SK-N-SH (cell line): ENCODE data around the gene CD40LG. TPM values are rescaled to one million over a fixed set of nuclear protein-coding genes. Genes with fewer than 3 reads are reported as not detected.
A peak's percentile ranks its signal among the peaks of the same experiment; 100 is the strongest.

Experiments used
- CTCF ChIA-PET: fragments of 300-600, 350-600 bp; formaldehyde crosslinking; extraction: SDS; loops from one replicate; lab custom pipeline; 2021; lab: Yijun Ruan, JAX
- POLR2A ChIA-PET: fragments of 350-600 bp; sonication (Branson Sonifier 250); formaldehyde crosslinking; extraction: SDS; loops from one replicate; lab custom pipeline; 2020; ENCODE audit warnings: antibody characterized with exemption, inconsistent platforms; lab: Yijun Ruan, JAX
- DNase-seq: peaks from one replicate; pipeline ENCODE4 v3.0.0; 2012
- H2AFZ ChIP-seq: fragments of 200-600 bp; sonication (generic); 2 replicates; pipeline ENCODE4 v1.8.1; 2016; ENCODE audit warnings: antibody characterized with exemption, mild to moderate bottlenecking, low read depth
- H3F3A ChIP-seq: fragments of 200-600 bp; sonication (generic); replicated peaks from 2 replicates; pipeline ENCODE3; 2016; ENCODE audit warnings: antibody characterized with exemption, mild to moderate bottlenecking; ENCODE audit not compliant: insufficient read depth
- H3K27ac ChIP-seq, 2 experiments: fragments of 200-500 bp in 1 of 2; fragments of 200-600 bp in 1 of 2; sonication (Bioruptor generic) in 1 of 2; sonication (generic), shearing (Covaris generic) in 1 of 2; 2 replicates each; pipeline versions ENCODE4 v1.5.1 to v1.6.1; 2014 to 2016; ENCODE audit warnings: low read depth in 2 of 2, inconsistent platforms in 1 of 2, low read length in 1 of 2, mild to moderate bottlenecking in 1 of 2, mixed read lengths in 1 of 2
- H3K27me3 ChIP-seq: fragments of 200-600 bp; sonication (generic), shearing (Covaris generic); 2 replicates; pipeline ENCODE4 v1.6.1; 2016; ENCODE audit warnings: mixed run types; ENCODE audit not compliant: insufficient read depth
- H3K36me3 ChIP-seq, 2 experiments: fragments of 200-500 bp in 1 of 2; fragments of 200-600 bp in 1 of 2; sonication (Bioruptor generic) in 1 of 2; sonication (generic) in 1 of 2; replicated peaks in 1 of 2; 2 replicates each; pipeline versions ENCODE3 to v1.5.1; 2014 to 2016; ENCODE audit warnings: low read length in 1 of 2, mild to moderate bottlenecking in 1 of 2; ENCODE audit not compliant: insufficient read depth in 2 of 2, control insufficient read depth in 1 of 2
- H3K4me1 ChIP-seq, 2 experiments: fragments of 200-500 bp in 1 of 2; fragments of 200-600 bp in 1 of 2; sonication (Bioruptor generic) in 1 of 2; sonication (generic), shearing (Covaris generic) in 1 of 2; 2 replicates each; pipeline versions ENCODE4 v1.5.1 to v1.6.1; 2014 to 2016; ENCODE audit warnings: low read depth in 1 of 2, low read length in 1 of 2, mixed run types in 1 of 2; ENCODE audit not compliant: insufficient read depth in 2 of 2, control insufficient read depth in 1 of 2
- H3K4me2 ChIP-seq: fragments of 200-600 bp; sonication (generic), shearing (Covaris generic); 2 replicates; pipeline ENCODE4 v1.6.1; 2017; ENCODE audit warnings: mixed run types
- H3K4me3 ChIP-seq, 2 experiments: fragments of 200-500 bp in 1 of 2; fragments of 200-600 bp in 1 of 2; sonication (Bioruptor generic) in 1 of 2; sonication (generic), shearing (Covaris generic) in 1 of 2; 2 replicates each; pipeline versions ENCODE4 v1.5.1 to v1.8.1; 2014 to 2016; ENCODE audit warnings: low read depth in 2 of 2, inconsistent platforms in 1 of 2, low read length in 1 of 2, mild to moderate bottlenecking in 1 of 2, mixed read lengths in 1 of 2, moderate library complexity in 1 of 2
- H3K79me2 ChIP-seq: fragments of 200-600 bp; sonication (generic); 2 replicates; pipeline ENCODE4 v1.8.1; 2017; ENCODE audit warnings: mild to moderate bottlenecking; ENCODE audit not compliant: insufficient read depth
- H3K9ac ChIP-seq: fragments of 200-600 bp; sonication (generic); 2 replicates; pipeline ENCODE4 v1.6.1; 2017; ENCODE audit warnings: mixed run types
- H3K9me2 ChIP-seq: fragments of 200-600 bp; sonication (generic); 2 replicates; pipeline ENCODE4 v1.6.1; 2017; ENCODE audit warnings: mixed run types
- H3K9me3 ChIP-seq: fragments of 200-600 bp; sonication (generic); 2 replicates; pipeline ENCODE4 v1.6.1; 2017; ENCODE audit warnings: mixed run types, mild to moderate bottlenecking, moderate library complexity
- H4K20me1 ChIP-seq: fragments of 200-600 bp; sonication (generic); 2 replicates; pipeline ENCODE4 v1.6.1; 2017; ENCODE audit warnings: mild to moderate bottlenecking, mixed run types; ENCODE audit not compliant: insufficient read depth
- MXI1 ChIP-seq: IDR thresholded peaks from 2 replicates; pipeline ENCODE4 v1.6.1; 2012; ENCODE audit warnings: mild to moderate bottlenecking, low read depth, low read length, improper control_type of control experiment
- NFIC ChIP-seq: IDR thresholded peaks from 2 replicates; pipeline ENCODE4 v1.4.0; 2012; ENCODE audit warnings: borderline replicate concordance
- NRF1 ChIP-seq: IDR thresholded peaks from 2 replicates; pipeline ENCODE4 v1.6.1; 2012; ENCODE audit warnings: low read depth, mild to moderate bottlenecking, low read length
- RAD21 ChIP-seq: IDR thresholded peaks from 2 replicates; pipeline ENCODE4 v1.6.1; 2012; ENCODE audit warnings: mild to moderate bottlenecking, low read length
- SMC3 ChIP-seq: IDR thresholded peaks from 2 replicates; pipeline ENCODE4 v1.6.1; 2012; ENCODE audit warnings: low read depth, low read length, improper control_type of control experiment
- TCF12 ChIP-seq: IDR thresholded peaks from 2 replicates; pipeline ENCODE4 v1.4.0; 2012
- YY1 ChIP-seq: IDR thresholded peaks from 2 replicates; pipeline ENCODE4 v1.4.0; 2012; ENCODE audit warnings: low read depth, mild to moderate bottlenecking
- WGBS: methylation state at CpG from one replicate; pipeline ENCODE4 v1.1.6; 2017; ENCODE audit warnings: low lambda C conversion rate; 5-methylcytosine and 5-hydroxymethylcytosine counted together
- polyA plus RNA-seq, 3 experiments: library from polyadenylated mRNA; depleted of rRNA; stranded (reverse); fragments of >200 nt; gene quantifications; 2 replicates each; pipeline ENCODE4 v1.2.3, GENCODE V29; 2012
- TF ChIP-seq, protein P1 (sequence below): IDR thresholded peaks from 2 replicates; pipeline ENCODE4; 2012
- TF ChIP-seq, protein P2 (sequence below): IDR thresholded peaks from 2 replicates; pipeline ENCODE4 v1.4.0; 2012; ENCODE audit warnings: low read depth, borderline replicate concordance
- TF ChIP-seq, protein P3 (sequence below): fragments of 200-600 bp; sonication (generic); IDR thresholded peaks from 2 replicates; pipeline ENCODE4 v1.6.1; 2017; ENCODE audit warnings: antibody characterized with exemption, mild to moderate bottlenecking, moderate library complexity

The CD40LG gene
- polyA plus RNA-seq, 1 of the 3 experiments (the other 2 are of a cell fraction), result not detected

DNA sequence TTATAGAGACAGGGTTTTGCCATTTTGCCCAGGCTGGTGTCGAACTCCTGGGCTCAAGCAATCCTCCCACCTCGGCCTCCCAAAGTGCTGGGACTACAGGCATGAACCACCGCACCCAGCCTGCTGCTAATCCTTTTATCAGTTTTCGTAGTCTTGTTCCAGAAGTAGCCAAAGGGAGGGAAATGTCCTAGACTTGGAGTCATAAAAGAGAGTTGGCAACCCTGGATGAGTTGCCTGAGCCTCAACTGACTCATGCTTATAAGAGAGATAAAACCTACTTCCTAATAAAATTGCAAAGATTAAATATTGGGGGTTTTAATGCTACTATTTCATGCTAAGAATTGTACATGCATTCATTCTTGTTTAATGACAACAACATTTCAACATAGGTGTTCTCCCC, 44.3 kb downstream of the CD40LG start:
- DNase-seq, result no peak
- Histone ChIP-seq H3F3A (no peaks in the 10 kb centered on the region), H2AFZ (no peak overlapping the region), H3K9ac (no peak overlapping the region), H3K27me3 (no peaks in the 10 kb centered on the region; the same call in 1 of the 2 replicates), H3K36me3 (no peaks in the 10 kb centered on the region), H3K9me3 (no peaks in the 10 kb centered on the region), H3K4me3 (no peak overlapping the region), H3K4me2 (no peak overlapping the region), H4K20me1 (no peaks in the 10 kb centered on the region), H3K9me2 (no peaks in the 10 kb centered on the region), H3K27ac (no peak overlapping the region)
- CTCF ChIA-PET, result no interaction called here
- 48% methylated on average over 4 of the region's 4 CpGs for WGBS
- TF ChIP-seq NFIC, result no peak
- TF ChIP-seq, protein P1, sequence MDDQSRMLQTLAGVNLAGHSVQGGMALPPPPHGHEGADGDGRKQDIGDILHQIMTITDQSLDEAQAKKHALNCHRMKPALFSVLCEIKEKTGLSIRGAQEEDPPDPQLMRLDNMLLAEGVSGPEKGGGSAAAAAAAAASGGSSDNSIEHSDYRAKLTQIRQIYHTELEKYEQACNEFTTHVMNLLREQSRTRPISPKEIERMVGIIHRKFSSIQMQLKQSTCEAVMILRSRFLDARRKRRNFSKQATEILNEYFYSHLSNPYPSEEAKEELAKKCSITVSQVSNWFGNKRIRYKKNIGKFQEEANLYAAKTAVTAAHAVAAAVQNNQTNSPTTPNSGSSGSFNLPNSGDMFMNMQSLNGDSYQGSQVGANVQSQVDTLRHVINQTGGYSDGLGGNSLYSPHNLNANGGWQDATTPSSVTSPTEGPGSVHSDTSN, result no peak
- TF ChIP-seq MXI1, result no peak
- no peak for TF ChIP-seq NRF1
- no peak for TF ChIP-seq YY1
- TF ChIP-seq, protein P2, sequence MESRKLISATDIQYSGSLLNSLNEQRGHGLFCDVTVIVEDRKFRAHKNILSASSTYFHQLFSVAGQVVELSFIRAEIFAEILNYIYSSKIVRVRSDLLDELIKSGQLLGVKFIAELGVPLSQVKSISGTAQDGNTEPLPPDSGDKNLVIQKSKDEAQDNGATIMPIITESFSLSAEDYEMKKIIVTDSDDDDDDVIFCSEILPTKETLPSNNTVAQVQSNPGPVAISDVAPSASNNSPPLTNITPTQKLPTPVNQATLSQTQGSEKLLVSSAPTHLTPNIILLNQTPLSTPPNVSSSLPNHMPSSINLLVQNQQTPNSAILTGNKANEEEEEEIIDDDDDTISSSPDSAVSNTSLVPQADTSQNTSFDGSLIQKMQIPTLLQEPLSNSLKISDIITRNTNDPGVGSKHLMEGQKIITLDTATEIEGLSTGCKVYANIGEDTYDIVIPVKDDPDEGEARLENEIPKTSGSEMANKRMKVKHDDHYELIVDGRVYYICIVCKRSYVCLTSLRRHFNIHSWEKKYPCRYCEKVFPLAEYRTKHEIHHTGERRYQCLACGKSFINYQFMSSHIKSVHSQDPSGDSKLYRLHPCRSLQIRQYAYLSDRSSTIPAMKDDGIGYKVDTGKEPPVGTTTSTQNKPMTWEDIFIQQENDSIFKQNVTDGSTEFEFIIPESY, result no peak
- TF ChIP-seq, all 33 proteins: peak for 0
- H3K79me2 ChIP-seq, result no peaks in the 10 kb centered on the region
- H3K4me1 ChIP-seq, result no peaks in the 10 kb centered on the region; a peak in 1 of 4 replicates
- POLR2A ChIA-PET, result no interaction called here

DNA sequence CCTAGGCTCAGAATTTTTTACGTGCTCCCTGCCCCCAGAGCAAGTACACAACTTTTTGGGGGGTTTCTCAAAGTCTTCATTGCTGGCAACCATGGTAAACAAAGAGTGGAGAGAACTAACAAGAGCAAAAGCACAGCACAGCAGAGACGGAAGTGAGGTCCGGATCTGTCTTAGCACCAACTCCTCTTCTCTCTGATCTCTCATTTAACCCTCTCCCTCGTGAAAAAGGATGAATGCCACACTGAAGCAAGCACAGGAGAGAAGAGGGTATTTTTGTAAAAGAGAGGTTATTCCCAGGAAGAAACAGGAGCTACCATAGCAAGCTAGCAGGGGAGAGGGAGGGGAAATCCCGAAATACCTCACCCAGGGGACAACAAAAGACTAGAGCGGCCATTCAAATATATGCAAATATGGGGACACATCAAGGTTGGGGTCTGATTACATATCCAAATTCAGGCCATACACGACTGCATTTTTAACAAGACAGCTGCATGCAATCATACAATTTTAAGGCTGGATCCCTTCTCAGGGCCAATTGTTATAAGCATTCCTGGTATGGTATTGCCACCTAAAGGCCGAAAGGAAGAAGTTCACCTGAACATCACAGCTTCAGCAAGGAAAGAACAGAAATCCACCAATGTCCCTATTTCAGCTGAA, 46.6 kb downstream of the CD40LG start:
- H3K79me2 ChIP-seq, result no peaks in the 10 kb centered on the region
- no peak overlapping the region for H3K9ac ChIP-seq
- peak overlapping the region in 1 of 2 experiments; percentile 4; a peak in 1 of 4 replicates for H3K27ac ChIP-seq
- no peaks in the 10 kb centered on the region; a peak in 1 of 4 replicates for H3K4me1 ChIP-seq
- H3K27me3 ChIP-seq, result no peaks in the 10 kb centered on the region; the same call in 1 of the 2 replicates
- no peak overlapping the region for H3K4me3 ChIP-seq
- no peaks in the 10 kb centered on the region for H3K9me3 ChIP-seq
- H3K4me2 ChIP-seq, result no peak overlapping the region
- DNase-seq, result peak; percentile 62
- H3F3A ChIP-seq, result no peaks in the 10 kb centered on the region
- H3K9me2 ChIP-seq, result no peaks in the 10 kb centered on the region
- TF ChIP-seq SMC3 (peak; percentile 62), TCF12 (no peak), RAD21 (peak; percentile 91)
- TF ChIP-seq, protein P3, sequence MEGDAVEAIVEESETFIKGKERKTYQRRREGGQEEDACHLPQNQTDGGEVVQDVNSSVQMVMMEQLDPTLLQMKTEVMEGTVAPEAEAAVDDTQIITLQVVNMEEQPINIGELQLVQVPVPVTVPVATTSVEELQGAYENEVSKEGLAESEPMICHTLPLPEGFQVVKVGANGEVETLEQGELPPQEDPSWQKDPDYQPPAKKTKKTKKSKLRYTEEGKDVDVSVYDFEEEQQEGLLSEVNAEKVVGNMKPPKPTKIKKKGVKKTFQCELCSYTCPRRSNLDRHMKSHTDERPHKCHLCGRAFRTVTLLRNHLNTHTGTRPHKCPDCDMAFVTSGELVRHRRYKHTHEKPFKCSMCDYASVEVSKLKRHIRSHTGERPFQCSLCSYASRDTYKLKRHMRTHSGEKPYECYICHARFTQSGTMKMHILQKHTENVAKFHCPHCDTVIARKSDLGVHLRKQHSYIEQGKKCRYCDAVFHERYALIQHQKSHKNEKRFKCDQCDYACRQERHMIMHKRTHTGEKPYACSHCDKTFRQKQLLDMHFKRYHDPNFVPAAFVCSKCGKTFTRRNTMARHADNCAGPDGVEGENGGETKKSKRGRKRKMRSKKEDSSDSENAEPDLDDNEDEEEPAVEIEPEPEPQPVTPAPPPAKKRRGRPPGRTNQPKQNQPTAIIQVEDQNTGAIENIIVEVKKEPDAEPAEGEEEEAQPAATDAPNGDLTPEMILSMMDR, result peak; percentile 78
- WGBS, result 33% methylated on average over 8 of the region's 8 CpGs
- H3K36me3 ChIP-seq, result no peaks in the 10 kb centered on the region
- POLR2A ChIA-PET, result no interaction called here
- CTCF ChIA-PET, result interaction anchor here (0.6 to 2.8 kb wide), 26 partner anchors 9 to 770 kb away, joined by 3 to 16 read pairs (median 4); no protein-coding TSS in a partner anchor
- no peak overlapping the region for H2AFZ ChIP-seq
- H4K20me1 ChIP-seq, result no peaks in the 10 kb centered on the region
